Panc1 (cell line): ENCODE results near the gene SNED1.

Source experiments
- CTCF ChIP-seq: fragments of 450-650 bp; IDR thresholded peaks from 2 replicates; pipeline ENCODE4 v1.5.1; 2017; ENCODE audit warnings: mild to moderate bottlenecking
- REST ChIP-seq, 2 experiments: IDR thresholded peaks; 2 replicates each; pipeline ENCODE4 v1.6.1; 2011 to 2012; ENCODE audit warnings: low read depth in 2 of 2, control low read depth in 1 of 2, low read length in 1 of 2, mild to moderate bottlenecking in 1 of 2, moderate library complexity in 1 of 2; ENCODE audit not compliant: insufficient read depth in 1 of 2
- SIN3A ChIP-seq: IDR thresholded peaks from 2 replicates; pipeline ENCODE4 v1.6.1; 2012; ENCODE audit warnings: low read depth, mild to moderate bottlenecking, low read length, moderate library complexity, borderline replicate concordance; ENCODE audit not compliant: insufficient read depth
- TCF7L2 ChIP-seq: IDR thresholded peaks from 2 replicates; pipeline ENCODE4 v1.6.1; 2011; ENCODE audit warnings: mild to moderate bottlenecking, low read depth, low read length, inconsistent platforms

GRCh38 chr2:240954436-240955305, 43.7 kb upstream of the SNED1 start:
- no peak for TF ChIP-seq REST (IDR thresholded peaks at IDR 0.05; ENCODE audit: insufficient read depth in 1 of 2, low read depth in 2 of 2, low read length in 1 of 2)
- TF ChIP-seq CTCF, result no peak
- TF ChIP-seq SIN3A, result no peak
- TF ChIP-seq TCF7L2, result no peak
